HG02938 (cell line): ENCODE results near the gene RRBP1.
"Not testable (repeated sequence)": the region's sequence is repeated elsewhere in the genome, so short reads cannot be mapped to it uniquely, and the experiment has no call there.

ENCODE experiments used
- ATAC-seq: cut with Tn5 transposase; IDR thresholded peaks from one replicate; pipeline ENCODE4 v1.9.1; 2021; ENCODE audit warnings: mild to moderate bottlenecking, moderate library complexity; ENCODE audit not compliant: unreplicated experiment

Gene RRBP1

DNA sequence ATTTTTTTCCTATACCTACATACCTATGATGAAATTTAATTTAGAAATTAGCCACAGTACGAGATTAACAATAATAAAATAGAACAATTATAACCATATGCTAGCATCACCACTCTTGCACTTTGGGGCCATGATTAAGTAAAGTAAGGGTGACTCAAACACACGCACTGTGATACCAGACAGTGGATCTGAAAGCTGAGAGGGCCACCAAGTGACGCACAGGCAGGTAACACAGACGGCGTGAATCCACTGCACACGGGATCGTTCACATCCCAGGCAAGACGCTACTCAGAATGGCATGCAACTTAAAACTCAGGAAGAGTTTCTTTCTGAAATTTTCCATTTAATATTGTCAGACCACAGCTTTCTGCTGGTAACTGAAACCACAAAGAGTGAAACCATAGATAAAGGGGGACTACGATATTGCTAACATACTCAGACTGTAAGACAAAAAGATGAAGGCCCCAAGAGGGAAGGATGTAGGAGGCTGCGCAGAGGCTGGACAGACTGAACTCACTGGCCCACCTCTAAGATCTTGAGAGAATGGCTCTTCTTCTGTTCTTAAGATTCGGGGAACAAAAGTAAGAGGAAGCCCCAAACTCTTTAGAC, 17.9 kb downstream of the RRBP1 start:
- ATAC-seq = no peak

DNA sequence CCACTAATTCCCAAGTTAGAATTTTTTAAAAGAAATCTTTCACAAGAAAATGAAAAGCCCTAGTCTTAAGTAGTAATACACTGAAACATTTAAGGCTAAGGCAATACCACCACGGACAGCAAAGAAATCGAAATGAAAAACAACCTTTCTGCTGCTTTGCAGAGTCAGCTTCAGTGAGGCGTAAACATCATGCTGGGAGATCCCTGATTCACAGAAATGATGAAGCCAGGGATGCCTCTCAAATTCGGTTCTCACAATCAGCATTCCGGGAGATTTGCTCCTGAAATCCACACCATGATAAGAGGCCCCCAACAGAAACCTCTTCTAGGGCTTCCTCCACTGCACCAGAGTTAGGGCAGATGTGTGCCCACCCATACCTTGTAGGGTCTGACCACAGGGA, 18.6 kb downstream of the RRBP1 start:
- no peak for ATAC-seq

DNA sequence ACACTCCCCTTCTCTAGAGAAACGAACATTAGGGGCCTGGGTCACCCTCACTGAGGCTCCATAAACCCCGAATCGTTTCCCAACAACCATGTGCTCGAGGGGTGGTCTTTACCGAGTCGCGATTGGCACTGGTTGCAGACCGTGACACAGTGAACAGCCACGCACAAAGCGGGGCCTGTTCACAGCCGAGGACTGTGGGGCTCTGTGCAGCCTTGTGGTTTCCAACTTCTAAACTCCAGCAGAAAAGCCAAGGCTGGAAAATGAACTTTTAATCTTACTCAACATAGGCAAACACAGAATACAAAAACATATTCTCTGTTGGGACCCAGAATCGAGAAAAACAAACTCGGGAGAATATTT, 19.0 kb downstream of the RRBP1 start:
- no peak for ATAC-seq

DNA sequence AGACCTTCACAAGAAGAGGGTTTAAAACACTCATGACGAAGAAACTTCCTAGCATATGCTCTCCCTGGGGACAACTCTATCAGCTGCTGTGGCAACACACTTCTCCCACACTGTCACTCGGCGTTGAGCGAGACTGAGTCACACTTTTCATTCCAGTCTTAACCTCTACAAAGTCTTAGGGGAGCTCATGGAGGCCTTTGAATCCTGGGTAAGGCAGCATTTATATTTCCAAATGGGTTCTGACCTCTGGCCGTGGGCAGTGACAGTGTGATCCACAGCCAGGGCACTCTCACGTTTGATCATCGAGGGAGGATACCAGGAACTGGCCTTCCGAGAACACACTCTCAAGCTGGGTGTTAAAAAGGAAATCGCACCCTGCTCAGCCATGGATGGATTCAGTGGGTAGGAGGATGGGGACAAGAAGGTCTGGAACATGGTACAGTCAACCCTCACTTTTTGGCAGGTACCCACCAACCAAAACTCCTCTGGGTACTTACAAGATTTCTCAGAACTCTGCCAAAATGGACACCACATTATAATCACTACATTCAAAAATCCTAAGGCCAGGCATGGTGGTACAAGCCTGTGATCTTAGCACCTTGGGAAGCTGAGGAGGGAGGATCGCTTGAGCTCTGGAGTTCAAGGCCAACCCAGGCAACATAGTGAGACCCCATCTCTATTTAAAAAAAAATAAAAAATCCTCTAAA, 19.6 kb downstream of the RRBP1 start:
- ATAC-seq = no peak

DNA sequence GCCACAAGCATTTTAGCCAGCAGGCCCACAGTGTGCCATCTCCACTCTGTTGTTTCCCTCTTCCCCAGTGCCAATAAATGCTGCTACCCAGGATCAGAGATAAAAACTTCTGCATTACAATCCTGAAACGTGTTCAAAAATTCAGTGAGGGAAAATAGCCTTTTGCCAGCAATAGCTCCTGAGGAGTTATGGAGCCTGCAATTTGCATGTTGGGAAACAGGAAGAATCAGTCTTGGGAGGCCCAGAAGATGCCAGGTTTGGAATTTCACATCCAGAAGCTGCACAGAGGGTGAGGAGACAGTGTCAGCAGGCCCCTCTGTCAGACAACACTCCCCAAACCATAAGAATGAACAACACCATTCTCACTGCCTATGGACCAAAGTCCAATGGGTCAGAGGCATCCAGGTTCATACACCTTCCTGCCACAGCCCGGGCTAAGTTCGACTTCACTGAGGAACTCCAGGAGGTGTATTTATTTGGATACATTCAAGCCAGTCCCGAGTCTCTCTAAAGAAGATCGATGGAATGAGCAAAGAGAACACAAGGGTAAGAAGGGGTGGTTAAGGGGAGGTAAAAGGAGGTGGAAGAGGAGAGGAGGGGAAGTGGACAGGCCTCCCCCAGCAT, 20.8 kb downstream of the RRBP1 start:
- ATAC-seq = no peak

DNA sequence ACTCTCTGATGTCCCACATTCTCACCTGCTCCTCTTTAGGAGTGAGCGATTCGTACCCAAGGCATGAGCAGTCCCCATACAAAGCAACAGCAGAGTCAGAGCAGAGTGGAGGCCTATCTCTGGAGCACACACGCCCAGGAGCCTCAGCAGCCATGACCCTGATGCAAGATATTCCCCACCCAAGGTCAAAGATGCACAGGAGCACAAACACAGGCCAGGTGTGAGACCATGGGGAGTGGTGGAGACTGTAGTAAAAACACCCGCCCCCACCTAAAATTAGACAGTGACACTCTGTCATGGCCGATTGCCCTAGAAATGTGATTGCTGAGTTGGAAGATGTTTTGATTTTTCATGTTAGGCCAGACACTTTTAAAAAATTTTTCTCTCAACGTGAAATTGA, 21.4 kb downstream of the RRBP1 start:
- no peak for ATAC-seq

DNA sequence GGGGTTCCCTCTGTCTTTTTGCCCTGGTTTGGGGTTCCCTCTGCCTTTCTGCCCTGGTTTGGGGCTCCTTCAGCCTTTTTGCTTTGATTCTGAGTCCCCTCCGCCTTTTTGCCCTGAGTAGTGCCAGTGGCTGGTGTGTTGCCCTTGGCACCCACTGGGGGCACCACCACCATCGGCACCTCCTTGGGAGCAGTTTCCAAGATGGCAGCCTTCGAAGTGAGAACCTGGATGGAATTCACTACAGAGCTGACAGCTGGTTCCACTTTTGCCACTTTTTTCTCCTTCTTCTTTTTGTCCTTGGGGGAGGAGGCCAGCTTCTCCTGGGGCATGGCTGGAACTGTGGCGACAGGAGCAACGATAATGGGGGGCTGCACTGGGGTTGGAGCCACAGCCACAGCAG, 22.2 kb downstream of the RRBP1 start:
- no peak for ATAC-seq

DNA sequence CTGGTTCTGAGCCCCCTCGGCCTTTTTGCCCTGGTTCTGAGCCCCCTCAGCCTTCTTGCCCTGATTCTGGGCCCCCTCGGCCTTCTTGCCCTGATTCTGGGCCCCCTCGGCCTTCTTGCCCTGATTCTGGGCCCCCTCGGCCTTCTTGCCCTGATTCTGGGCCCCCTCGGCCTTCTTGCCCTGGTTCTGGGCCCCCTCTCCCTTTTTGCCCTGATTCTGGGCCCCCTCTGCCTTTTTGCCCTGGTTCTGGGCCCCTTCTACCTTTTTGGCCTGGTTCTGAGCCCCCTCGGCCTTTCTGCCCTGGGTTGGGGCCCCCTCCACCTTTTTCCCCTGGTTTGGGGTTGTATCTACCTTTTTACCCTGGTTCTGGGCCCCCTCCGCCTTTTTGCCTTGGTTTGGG, 22.7 kb downstream of the RRBP1 start:
- ATAC-seq = not testable (repeated sequence)

DNA sequence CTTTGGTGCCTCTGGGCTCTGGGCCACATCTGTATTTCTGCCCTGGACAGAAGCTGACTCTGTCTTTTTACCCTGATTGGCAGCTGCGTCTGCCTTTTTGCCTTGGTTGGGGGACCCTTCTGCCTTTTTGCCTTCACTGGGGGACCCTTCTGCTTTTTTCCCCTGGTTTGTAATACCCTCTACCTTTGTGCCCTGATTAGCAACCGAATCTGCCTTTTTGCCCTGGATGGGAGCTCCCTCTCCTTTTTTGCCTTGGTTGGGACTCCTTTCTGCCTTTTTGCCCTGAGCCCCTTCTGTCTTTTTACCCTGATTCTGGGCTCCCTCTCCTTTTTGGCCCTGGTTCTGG, 23.4 kb downstream of the RRBP1 start:
- ATAC-seq = no peak

DNA sequence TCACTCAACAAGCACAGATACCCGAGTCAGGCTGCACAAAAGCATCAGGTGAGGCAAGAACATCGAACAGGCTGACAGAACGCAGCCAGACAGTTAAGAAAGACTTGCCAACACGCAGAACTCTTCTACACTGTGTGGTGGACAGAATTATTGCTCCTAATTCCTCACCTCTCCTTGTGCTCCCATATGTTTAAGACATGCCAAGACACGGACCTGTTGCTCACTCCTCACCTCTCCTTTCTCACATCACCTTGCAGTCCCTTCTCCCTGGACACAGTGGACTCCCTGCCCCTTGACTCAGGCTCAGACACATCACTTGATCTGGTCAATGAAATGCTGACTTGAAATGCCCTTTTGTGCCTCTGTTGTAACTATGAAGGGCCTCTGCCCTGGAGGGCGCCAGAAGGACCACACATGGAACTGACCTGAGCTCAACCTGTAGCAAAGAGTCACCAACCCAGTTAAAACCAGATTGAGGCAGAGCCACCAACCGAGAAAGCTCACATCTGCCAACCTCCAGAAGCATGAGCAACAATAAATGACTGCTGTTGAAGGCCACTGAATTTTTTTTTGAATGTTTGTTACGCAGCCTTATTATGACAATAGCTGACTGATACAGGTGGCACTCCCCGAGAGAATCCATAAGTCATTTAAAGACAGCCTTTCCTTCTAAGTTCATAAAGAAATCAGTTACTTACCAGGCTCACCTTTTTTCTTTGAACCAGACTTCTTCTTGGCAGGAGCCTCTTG, 24.0 kb downstream of the RRBP1 start:
- ATAC-seq = no peak

DNA sequence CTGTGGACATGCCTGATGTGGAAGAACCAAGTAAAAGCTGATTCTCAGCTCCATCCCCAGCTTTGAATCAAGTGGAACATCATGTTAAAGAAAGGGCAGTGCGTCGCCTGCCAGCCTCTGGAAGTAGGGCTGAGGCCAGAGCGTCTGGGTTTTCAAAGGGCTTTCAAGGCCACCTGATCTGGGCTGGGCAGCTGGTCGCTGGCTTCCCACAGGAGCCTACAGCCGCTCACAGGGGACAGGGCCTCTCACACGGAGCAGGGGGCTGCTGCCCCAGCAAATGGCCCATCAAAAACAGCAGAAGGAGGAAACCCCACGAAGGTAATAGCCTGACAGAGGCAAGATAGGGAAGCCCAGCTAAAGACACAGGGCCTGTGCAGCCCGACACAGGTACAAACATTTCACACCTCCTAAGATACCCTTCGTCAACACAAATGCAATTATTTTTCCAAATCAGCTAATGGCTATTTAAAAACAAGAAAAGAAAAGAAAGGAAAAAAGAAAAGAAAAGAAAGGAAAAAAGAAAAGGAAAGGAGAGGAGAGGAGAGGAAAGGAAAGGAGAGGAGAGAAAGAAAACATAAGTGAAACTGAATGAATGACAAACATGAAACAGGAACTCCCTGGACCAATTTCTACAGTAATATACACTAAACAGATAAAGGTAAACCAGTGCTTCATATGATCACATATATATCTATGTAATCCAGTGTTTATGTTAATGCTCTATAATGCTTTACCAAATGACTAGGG, 24.8 kb downstream of the RRBP1 start:
- ATAC-seq = no peak

DNA sequence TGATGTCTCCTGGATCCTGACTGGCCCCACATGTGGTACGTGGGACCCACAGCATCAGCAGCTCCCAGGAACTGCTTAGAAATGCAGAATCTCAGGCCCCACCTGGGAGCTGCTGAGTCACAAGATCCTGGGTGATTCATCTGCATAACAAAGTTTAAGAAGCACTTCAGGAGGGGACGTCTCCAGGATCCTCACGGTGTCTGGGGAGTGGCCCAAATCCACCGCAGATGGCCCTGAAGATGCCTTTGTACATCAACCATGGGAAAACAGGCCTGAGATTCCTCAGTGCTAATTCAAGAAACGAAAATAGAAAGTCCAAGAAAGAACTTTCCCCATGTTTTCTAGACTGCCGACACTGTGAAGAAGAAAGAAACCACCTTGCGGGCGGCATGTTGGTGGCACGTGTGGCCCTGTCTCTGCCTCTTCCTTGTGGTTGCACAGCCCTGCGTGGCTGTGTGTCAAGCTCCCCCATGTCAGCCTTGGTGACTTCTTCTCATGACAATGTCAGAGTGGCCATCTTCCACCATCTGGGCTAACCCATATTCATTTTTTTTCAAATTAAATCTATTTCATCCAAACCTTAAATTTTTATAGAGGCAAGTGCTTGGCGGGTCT, 26.1 kb downstream of the RRBP1 start:
- ATAC-seq = no peak

DNA sequence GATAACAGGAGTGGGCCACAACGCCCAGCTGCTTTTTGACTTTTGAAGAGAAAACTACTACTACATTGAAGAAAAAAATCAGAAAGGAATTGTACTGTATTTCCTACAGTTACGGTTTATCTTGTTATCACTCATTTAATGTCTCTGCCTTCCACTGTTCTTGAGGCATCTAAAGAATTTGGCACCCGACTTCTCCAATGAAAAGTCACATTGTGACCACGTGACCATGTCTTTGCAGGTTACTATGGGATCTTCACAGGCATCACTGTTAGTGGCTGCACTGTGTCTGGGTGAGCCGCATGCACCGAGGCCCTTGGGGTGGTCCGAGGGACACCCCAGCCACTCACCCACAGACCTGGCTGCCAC, 26.8 kb downstream of the RRBP1 start:
- ATAC-seq = no peak

DNA sequence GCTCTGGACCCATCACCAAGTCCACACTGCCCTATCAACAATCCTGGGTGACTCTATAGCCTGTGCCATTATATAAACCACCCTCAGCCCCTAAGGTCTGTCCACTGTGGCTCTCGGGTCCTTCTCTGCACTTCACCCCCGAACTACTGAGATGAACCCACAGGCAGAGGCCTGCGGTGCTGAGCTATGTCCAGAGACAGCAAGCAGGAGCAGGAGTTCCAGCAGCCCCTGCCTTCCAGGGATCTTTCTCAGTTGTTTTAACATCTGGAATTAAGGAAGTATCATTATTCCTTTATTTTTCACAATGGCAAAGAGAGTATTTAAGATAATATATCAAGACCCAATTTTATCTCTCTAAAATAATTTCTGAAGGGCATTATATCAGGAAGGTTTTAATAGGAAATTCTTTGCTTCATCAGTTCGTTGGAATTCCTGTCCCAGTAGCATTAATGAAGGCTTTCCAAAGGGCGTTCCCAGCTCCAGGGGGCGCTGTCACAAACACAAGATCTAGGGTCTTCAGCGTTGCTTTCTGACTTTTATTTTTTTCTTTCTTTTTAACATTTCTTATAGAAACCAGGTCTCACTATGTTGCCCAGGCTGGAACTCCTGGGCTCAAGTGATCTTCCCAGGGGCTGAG, 27.3 kb downstream of the RRBP1 start:
- ATAC-seq = no peak

DNA sequence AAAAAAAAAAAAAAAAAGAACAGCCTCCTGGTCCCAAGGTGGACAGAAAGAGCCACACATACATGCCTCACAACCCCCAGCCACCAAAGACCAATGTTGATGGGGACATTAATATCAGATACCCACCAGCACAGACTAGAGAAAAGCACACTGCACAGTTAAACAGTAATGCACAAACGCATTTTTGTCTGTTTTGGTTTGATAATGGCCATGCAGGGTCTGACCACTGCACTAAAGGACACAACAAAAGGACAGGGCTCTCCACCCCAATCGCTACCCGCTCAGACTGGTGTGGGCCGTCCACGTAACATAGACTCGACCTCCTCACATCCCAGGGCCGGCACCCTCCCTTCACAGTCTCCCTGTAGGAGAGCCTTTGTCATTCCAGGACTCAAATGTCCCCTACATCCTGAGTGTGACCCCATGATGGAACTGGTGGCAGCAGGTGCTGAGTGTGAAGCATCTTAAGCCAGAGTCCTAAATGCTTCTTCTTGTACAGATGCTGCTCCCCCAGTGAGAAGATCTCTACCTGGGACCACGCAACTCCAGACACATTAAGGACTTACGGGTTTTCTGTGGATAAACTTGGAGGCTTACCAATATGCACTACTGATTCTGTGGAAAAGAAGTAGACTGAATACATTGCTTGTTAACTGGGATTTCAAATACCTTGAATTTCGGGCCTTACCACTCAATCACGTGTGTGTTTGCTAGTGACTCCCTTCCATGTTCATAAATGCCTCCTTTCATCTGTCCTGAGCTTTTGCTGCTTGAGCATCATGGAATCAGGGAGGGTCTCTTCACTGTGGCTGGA, 28.0 kb downstream of the RRBP1 start:
- ATAC-seq = no peak

DNA sequence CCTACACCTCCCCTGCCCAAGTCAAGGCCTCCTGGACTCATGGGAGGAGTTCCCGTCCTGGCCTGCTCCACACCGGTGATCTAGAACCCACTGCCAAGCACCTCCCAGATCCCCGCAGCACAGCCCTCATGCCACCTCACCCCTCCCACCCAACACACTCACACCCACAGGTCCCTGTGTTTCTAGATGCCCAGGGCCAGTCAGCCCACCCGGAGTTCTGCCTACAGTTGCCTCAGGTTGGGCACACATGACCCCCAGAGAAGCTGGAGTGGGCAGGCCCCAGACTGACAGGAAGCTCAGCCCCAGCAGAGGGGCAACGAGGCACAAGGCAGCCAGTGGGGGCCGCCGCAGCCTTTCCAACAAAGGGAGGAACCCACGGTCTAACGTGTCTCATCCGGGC, 29.6 kb downstream of the RRBP1 start:
- no peak for ATAC-seq

DNA sequence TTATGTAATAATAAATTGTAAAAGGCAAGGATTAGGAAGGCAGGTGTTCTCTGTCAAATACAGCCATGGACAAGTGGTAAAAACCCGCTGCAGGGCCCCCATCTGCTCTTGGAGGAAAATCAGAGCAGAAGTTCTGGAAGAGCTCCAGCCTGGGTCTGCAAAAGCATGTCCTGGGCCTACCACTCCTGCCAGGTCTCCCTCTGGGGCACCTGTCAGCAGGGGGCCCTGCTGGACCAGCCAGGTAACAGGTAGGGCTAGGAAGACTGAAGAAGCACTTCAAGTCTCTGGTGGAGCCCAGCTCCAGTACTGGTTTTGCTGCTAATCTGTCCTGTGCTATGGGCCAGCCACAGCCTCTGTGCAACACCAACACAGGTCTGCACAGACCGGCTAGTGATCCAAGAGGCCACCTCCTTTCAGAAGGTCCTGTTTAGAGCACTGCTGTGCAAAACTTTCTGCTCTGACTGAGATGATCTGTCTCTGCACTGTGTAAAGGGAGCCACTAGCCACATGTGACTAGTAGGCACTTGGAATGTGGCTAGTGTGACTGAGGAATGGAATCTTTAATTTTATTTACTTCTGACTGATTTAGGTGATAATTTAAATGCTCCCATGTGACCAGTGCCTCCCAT, 30.2 kb downstream of the RRBP1 start:
- no peak for ATAC-seq

DNA sequence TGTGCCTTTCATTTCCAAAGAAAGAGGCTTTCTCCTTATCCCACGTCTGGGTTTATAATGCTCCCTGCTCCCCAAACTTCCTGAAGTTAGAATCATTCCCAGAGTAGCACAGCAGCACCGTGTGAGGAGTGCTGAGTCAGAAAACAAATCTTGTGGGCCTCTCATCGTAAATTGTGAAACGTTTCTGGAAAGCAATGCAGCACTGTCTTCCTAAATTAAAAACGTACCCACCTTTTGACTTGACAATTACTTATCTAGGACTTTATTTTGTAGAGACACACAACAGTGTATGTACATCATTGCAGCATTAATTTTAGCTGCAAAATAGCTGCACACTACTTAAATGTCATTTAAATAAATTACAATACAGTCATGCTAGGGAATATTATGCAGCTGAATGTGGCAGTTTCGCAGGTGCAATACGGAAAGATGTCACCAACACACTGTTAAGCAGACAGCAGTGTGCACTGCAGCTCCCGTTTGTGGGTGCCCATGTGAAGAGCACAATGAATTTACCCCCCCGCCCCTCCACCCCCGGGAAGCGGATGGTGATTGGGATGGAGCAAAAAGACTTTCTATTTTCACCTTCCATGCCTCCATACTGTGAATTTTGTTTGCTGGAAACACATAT, 30.8 kb downstream of the RRBP1 start:
- ATAC-seq = no peak
